ENCODE measurements around the gene MYO1D. TPM values are rescaled to one million over a fixed set of nuclear protein-coding genes. Genes with fewer than 3 reads are reported as not detected.

MYO1D gene
- total and polyA plus RNA-seq, 4 donors = 4.5 to 22.9 (median 13.3) TPM

- TF ChIP-seq ZBTB33 (IDR thresholded peaks at IDR 0.05) (no peak), YY1 (IDR thresholded peaks at IDR 0.05) (no peak)
- TF ChIP-seq, protein P1, sequence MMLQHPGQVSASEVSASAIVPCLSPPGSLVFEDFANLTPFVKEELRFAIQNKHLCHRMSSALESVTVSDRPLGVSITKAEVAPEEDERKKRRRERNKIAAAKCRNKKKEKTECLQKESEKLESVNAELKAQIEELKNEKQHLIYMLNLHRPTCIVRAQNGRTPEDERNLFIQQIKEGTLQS (IDR thresholded peaks at IDR 0.05) = no peak
These were observed 130.2 kb downstream of the MYO1D start (continued) for GRCh38 chr17:32746698-32747097.

GRCh38 chr17:32746280-32746679 lies 130.6 kb downstream of the MYO1D start:
- 97% methylated on average over 2 of the region's 2 CpGs for WGBS
- Histone ChIP-seq H3K9ac (ENCODE audit: low read depth in 1 of 2, low read length in 2 of 2) (no peak overlapping the region), H3K27me3 (ENCODE audit: control insufficient read depth in 4 of 4, insufficient read depth in 4 of 4, low read length in 3 of 4) (no peaks in the 10 kb centered on the region), H3K9me3 (ENCODE audit: control insufficient read depth in 4 of 4, low read length in 3 of 4) (no peaks in the 10 kb centered on the region), H3K4me1 (ENCODE audit: control insufficient read depth in 4 of 4, insufficient read depth in 4 of 4, low read length in 3 of 4) (peaks cover 1 to 10% (median 6%) of the 10 kb centered on the region in 4 donors), H3K27ac (ENCODE audit: low read depth in 1 of 2, low read length in 2 of 2) (no peak overlapping the region), H3K36me3 (ENCODE audit: control insufficient read depth in 4 of 4, insufficient read depth in 3 of 4, low read depth in 1 of 4, low read length in 3 of 4) (no peaks in the 10 kb centered on the region), H3K4me3 (ENCODE audit: low read depth in 1 of 3, low read length in 3 of 3) (no peak overlapping the region)
- no peak for DNase-seq (ENCODE audit: low spot score)
- no peak for TF ChIP-seq ZBTB33 (IDR thresholded peaks at IDR 0.05)
- TF ChIP-seq EGR1 (IDR thresholded peaks at IDR 0.05; ENCODE audit: low read depth in 2 of 2) = no peak
- no peak for TF ChIP-seq NR2F2 (IDR thresholded peaks at IDR 0.05)
- no peak for TF ChIP-seq YY1 (IDR thresholded peaks at IDR 0.05)
- TF ChIP-seq JUND (IDR thresholded peaks at IDR 0.05) = no peak
- TF ChIP-seq REST (IDR thresholded peaks at IDR 0.05) = no peak
- no peak for TF ChIP-seq SP1 (IDR thresholded peaks at IDR 0.05)
- TF ChIP-seq TAF1 (conservative IDR thresholded peaks at IDR 0.05) = no peak
- no peak for TF ChIP-seq GABPA (IDR thresholded peaks at IDR 0.05 in 1 of 2, conservative IDR thresholded peaks at IDR 0.05 in 1 of 2)
- TF ChIP-seq FOXA1 (IDR thresholded peaks at IDR 0.05) = no peak
- no peak for TF ChIP-seq HNF4A (conservative IDR thresholded peaks at IDR 0.05)
- TF ChIP-seq, protein P2, sequence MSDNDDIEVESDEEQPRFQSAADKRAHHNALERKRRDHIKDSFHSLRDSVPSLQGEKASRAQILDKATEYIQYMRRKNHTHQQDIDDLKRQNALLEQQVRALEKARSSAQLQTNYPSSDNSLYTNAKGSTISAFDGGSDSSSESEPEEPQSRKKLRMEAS (IDR thresholded peaks at IDR 0.05) = no peak

All from liver (tissue), 9 donors.